RKO (cell line): ENCODE results near the gene FAM117B.
"Not testable (repeated sequence)": the region's sequence is repeated elsewhere in the genome, so short reads cannot be mapped to it uniquely, and the experiment has no call there.

Experiments used
- DNase-seq: peaks from one replicate; pipeline ENCODE4 v3.0.0-alpha.2; 2016; ENCODE audit warnings: low spot score

Gene FAM117B

DNA sequence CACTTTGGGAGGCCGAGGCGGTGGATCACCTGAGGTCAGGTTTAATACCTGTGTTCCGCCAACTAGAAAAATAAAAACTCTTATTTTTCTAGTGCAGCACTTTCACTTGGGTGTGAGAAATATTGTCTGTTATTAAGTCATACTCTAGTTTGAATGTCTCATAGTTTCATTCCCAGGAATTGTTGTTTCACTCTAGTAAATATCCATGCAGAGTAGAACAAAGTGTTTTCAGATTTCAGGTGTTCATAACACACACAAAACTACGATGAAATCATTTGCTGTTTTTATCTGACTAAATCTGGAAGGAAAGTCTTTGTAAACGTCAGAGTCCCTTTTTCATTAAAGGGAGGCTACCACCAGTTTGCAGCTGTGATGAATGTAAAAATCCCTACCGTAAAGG, 4.0 kb downstream of the FAM117B start:
- DNase-seq = no peak

DNA sequence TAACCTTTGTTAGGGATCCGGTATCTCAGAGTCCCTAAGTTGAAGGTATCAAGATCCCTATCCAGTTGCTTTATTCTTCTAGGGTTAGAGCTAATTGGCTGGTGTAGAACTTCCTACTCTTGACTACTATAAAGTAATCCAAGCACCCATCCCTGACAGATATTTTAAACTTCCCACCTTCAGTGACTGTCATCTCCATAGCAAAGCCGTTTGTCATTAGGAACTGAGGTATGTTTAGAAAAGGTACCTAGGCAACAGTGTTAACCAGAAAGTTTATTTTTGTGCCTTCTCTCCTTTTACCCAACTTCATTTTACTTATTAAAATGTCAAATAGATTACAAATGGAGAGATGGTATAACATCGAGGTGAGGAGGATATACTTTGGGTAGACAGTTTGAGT, 4.5 kb downstream of the FAM117B start:
- DNase-seq = no peak

DNA sequence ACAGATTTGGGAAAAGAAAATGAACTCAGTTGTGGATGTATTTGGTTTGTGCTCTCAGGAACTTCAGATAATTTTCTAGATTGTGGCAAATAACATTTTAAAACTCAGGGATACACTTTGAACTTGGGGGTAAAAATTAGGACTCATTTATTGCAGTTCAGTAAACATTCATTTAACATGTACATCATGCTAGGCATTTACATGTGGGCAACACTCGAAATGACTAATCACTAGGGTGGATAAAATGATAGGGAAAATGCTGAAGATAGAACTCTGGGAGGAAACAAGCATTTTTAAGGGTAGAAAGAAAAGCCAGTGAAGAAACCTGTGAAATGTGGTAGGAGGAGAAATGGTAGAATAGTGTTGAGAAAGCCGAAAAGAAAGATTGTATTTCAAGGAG, 7.8 kb downstream of the FAM117B start:
- DNase-seq = no peak

DNA sequence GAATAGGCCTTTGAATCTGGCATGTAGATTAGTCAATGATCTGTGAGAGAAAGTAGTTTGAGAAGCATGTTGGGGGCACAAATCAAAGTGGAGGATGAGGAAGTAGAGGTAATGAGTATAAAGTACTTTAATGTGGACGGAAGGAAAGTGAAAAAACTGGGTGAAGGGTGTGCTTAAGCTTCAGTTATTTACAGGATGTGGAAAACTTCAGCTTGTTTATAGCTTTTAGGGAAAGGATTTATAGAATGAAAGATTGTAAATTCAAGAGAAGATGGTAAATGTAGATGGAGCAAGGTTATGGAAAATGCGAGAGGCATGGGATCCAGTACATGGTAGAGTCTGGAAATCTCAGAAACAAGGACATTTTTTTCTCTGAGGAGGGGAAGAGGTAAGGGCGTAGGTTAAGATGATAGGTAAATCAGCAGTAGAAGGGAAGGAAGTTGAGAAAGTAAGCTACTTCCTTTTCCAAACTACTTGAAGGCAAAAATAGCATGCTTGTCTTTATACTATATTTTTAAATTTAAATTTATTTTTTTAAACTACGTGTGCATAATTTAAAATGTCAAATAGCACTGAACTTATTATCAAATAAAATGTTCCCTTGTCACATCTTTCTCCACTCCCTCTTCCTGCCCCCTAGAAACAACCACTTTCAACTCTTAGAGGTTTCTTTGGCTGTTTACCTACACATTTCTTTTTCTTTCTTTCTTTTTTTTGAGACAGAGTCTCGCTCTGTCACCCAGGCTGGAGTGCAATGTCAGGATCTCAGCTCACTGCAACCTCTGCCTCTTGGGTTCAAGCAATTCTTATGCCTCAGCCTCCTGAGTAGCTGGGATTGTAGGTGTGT, 8.5 kb downstream of the FAM117B start:
- no peak for DNase-seq

DNA sequence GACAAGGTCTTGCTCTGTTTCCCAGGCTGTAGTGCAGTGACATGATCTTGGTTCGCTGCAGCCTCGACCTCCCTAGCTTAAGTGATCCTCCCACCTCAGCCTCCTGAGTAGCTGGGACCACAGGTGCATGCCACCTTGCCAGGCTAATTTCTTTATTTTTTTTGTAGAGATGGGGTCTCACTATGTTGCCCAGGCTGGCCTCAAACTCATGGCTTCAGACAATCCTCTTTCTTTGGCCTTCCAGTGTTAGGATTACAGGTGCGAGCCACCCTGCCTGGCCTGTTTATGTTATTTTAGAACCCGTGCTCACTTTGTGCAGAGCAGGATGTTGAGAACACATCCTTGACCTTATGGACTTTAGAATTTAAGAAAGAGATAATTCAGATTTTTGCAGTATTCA, 17.4 kb downstream of the FAM117B start:
- no peak for DNase-seq

DNA sequence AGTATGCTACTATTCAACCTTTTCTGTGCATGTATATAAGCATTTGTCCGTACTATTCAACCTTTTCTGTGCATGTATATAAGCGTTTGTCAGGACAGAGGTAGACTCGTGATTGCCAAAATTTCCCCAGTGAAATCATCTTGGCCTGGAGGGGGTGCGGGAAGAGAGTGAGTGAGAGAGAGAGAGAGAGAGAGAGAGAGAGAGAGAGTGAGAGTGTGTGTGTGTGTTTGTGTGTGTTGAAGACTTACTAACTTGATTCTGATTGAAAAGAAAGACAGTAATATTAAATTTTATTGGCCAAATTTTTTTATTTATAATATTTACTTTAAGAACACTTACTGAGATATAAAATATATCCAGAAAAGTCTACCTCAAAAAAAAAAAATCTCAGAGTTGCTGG, 19.1 kb downstream of the FAM117B start:
- DNase-seq = no peak

DNA sequence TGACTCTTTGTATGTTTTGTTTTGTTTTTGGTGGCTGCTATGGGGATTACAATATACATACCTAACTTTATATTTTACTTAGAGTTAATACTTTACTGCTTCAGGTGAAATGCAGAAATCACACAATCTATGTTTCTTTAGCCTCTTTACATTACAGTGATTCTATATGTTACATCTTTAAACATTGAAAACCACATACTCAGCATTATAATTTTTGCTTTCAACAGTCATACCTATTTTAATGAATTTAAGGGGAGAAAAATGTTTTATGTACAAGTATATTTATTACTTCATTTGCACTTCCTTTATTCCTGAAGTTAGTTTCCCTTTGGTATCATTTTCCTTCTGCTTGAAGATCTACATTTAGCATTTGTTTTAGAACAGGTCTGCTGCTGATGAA, 23.1 kb downstream of the FAM117B start:
- no peak for DNase-seq

DNA sequence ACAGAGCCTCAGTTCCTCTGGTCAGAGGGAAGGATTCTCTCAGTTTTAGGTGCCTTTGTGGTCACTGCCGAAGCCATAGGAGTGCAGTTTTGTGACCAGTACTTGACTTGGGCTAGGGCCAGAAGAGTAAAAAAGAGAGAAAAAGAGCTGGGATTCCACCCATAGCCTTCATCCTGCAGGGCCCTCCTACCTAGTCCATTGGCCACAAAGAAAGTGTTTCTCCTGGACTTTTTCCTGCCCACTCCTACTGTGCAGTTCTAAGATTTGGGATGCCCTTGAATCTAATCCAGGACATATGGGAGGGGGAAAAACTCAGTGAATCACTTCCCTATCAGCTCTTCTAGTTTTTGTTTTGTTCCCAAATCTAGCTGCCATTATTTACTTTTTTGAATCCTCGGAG, 26.0 kb downstream of the FAM117B start:
- no peak for DNase-seq

DNA sequence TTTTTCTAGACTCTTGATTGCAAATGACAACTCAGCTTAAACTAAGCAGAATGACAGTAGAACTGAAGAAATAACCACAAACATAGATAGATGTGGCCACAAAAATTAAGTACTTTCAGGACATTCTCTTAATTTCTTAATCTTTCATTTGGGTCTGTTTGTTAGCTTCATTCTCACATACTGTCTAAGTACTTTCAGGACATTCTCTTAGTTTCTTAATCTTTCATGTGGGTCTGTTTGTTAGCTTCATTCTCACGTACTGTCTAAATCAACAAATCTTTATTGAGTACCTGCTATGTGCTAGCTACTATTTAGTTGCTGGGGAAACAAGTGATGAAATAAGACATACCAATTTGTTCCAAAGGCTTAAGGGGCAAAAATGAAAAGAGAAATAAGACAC, 35.1 kb downstream of the FAM117B start:
- no peak for DNase-seq

DNA sequence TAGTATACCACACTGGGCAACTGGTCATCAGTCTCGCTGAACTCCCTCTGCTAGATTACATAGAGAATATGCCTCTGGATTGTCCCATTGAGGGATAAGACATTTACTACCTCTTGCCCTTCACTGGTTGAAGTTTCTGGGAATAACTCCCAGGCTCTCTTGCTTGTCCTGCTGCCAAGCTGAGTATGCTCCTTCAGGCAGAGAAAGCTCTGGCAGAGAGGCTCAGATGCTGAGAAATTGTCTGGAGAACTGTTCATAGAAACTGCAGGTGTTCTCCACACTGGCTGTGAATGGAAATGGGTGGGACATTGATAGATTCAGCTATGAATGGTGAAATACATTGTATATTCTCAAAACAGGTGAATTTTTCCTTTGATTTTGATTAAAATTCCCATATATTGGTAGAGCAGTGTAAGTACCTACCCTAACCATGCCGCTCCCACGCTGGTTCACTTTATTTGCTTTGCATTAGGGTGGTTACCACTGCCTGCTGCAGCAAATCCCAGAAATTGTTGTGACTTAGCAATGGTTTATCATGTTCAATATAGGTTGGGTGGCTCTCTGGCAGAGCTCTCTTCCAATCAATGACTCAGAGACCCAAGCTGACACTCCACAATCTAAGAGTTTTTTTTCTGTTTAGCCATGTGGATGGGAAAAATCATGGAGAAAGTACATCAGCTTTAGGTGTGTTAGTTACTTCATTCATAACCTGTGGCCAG, 36.7 kb downstream of the FAM117B start:
- DNase-seq = no peak

DNA sequence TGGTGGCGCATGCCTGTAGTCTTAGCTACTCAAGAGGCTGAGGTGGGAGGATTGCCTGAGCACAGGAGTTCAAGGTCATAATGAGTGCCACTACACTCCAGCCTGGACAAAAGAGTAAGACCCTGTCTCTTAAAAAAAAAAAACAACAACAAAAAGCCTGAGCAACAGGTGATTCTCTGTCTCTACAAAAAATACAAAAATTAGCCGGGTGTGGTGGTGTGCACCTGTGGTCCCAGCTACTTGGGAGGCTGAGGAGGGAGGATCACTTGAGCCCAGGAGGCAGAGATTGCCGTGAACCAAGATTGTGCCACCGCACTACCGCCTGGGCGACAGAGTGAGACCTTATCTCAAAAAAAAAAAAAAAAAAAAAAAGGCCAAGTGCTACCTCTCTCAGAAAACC, 40.3 kb downstream of the FAM117B start:
- DNase-seq = not testable (repeated sequence)

DNA sequence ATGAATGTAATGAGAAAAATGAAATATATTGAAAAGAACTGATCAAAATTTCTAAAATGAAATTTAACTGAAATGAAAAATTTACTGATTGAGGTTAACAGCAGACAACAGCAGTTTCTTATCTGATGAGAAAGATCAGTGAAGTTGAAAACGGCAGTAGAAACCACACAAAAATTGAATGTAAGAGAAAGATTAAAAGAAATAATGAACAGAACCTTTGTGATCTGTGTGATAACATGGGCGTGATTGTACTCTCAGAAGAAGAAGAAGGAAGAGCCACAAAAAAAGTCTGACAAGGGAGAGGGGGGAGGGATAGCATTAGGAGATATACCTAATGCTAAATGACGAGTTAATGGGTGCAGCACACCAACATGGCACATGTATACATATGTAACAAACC, 45.2 kb downstream of the FAM117B start:
- DNase-seq = no peak

DNA sequence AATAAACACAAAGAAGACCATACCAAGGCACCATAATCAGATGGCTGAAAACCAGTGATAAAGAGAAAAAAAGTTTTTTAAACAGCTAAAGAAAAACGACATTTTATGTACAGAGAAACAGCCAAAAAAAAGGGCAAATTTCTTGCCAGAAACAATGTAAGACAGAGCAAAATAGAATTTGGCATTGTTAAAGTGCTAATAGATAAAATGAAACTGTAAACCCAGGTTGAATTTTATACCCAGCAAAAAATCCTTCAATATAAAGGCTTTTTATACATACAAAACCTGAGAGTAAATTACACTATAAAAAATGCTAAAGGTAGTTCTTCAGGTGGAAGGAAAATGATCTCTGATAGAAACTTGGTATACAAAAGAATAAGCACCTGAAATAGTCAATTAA, 45.7 kb downstream of the FAM117B start:
- DNase-seq = no peak

DNA sequence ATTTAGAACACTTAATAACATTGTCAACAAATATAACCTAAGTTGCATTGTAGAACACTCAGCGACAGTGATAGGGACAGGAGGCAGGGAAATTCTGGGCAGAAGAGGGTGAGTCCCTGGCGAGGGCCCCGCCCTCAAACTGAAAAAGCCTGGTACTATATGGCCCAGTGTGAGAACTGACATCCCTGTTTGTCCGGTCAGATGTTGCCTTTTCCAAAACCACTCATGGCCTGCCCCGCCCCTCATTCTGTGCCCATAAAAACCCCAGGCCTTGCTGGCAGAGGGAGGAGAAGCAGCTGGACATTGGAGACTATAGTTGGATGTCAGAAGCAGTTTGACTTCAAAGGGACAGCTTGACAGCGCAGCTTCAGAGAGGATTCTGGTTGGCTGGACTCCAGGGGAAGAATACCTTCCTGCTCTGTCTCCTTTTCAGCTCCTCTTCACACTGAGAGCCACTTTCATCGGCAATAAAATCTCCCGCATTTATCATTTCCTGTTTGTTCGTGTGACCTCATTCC, 47.0 kb downstream of the FAM117B start:
- peak; percentile 8 for DNase-seq

DNA sequence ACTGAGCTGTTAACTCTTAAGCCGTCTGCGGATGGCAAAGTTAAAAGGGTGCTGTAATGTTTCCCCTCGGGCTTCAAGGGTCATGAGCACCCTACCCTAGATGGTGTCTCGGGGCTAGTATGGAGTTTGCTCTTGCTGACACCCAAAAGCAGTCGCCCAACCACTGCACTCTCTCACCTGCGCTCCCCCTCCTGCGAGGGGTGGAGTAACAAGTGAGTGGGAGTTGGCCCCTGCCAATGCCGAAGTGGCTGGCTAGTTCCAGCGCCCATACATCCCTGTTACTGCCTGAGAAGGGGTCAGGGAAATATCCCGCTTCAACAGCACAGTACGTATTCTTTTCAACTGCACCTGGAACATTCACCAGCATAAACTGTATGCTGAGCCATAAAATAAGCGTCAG, 47.5 kb downstream of the FAM117B start:
- DNase-seq = no peak

DNA sequence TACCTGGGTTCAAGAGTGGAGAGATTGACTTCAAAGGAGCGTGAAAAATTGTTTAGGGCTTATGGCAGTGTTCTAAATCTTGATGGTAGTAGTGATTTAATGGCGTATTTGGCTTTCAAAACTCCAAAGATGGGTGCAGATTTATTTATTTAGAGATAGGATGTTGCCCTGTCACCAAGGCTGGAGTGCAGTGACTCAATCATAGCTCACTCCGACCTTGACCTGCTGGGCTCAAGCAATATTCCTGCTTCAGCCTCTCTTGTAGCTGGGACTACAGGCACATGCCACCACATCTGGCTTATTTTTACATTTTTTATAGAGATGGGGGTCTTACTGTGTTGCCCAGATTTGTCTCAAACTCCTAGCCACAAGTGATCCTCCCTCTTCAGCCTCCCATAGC, 52.5 kb downstream of the FAM117B start:
- peak; percentile 40 for DNase-seq

DNA sequence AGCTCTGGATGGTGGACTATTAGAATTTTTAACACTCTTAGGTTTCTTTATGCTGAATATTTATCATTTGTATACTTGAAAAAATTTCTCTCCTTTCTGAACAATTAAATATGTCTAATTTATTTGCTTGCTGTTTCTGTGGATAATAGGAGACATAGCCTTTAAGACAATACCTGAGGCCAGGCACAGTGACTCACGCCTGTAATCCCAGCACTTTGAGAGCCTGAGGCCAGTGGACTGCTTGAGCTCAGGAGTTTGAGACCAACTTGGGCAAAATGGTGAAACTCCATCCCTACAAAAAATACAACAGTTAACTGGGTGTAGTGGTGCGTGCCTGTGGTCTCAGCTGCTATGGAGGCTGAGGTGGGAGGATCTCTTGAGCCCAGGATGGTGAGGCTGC, 54.7 kb downstream of the FAM117B start:
- DNase-seq = no peak

DNA sequence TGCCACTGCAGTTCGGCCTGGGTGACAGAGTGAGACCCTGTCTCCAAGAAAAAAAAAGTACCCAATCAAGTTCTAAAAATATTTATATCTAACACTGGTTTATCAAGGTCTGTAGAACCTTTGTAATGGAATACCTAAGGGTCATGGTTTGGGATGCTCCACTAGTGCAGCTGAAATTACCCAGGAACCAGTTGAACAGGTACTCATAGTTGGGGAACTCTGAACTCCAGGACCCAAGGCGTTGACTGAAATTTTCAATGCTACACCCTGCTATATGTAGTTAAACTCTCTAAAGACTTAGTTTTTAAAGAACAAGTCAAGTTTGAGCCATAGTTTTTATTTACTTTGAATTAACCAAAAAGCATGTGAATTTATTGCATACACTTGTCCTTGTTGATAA, 55.1 kb downstream of the FAM117B start:
- no peak for DNase-seq

DNA sequence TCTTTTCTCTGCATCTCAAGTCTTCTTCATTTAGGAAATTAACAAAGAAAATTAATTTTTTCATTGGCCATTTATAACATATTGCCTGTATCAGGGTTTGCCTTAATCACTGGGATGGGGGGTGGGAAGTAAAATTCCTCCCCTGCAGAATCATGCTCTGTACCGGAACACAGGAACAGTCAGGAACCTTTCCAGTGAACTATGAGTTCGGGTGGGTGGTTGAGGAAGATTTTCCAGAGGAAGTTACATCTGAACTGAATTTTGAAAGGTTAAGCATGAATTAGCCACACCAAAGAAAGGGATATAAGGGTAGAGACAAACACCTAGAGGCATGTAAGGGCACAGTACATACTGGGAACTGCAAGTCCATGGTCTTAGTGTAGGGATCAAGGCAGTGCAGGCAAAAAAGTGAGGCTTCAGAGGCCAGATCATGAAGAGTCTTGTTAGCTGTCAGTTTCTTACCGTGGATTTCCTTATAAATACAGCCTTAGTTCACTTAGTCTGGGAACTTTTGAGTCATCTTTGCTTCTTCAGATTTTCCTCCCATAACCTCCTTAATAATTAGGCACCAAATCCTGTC, 55.6 kb downstream of the FAM117B start:
- DNase-seq = peak; percentile 9

DNA sequence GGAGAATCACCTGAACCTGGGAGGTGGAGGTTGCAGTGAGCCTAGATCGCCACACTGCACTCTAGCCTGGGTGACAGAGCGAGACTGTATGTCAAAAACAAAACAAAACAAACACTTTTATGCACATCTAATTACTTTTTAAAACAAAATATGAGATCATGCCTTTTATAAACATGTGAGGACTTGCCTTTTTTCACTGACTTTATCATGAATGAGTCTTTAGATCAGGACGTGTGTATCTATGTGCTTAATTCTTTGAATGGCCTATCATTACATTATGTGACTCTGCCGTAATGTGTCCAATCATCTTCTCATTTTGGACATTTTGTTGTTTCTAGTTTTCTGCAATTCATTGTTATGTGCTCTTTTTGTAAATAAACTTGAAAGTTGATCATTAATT, 58.7 kb downstream of the FAM117B start:
- no peak for DNase-seq

DNA sequence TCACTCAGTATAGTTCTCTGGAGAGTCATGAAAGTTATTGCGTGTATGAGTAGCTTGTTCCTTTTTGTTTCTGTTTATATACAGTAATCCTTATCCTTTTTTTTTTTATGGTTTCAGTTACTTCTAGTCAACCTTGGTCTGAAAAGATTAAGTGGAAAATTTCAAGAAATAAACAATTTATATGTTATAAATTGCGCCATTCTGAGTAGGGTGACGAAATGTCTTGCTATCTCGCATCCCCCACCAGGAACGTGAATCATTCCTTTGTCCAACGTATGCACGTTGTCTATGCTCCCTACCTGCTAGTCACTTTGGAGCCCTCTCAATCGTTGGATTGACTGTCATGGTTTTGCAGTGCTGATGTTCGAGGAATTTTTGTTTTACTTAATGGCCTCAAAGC, 60.4 kb downstream of the FAM117B start:
- DNase-seq = no peak

DNA sequence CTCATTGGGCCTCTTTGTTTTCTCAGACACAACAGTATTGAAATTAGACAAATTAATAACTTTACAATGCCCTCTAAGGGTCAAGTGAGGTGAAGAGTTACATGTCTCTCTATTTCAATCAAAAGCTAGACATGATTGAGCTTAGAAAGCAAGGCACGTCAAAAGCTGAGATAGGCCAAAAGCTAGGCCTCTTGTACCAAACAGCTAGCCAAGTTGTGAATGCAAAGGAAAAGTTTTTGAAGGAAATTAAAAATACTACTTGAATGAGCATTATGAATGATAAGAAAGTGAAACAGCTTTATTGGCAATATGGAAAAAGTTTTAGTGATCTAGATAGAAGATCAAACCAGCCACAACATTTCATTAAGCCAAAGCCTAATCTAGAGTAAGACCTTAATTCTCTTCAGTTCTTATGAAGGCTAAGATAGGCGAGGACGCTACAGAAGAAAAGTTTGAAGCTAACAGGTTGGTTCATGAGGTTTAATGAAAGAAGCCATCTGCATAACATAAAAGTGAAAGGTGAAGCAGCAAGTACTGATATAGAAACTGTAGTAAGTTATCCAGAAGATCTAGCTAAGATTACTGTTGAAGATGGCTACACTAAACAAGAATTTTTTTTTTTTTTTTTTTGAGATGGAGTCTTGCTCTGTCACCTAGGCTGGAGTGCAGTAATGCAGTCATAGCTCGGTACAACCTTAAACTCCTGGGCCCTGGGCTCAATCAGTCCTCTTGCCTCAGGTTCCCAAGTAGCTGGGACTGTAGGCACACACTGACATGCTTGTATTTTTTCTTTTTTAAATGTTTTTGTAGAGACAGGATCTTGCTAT, 65.5 kb downstream of the FAM117B start:
- no peak for DNase-seq
